Stimulated activated CD8-positive, alpha-beta memory T cell treated with anti-CD3 and anti-CD28 coated beads, Interleukin-4, amount 100 ng/mL, for 48 hours (primary cell): ENCODE measurements around the gene PSMD12.

Source experiments
- DNase-seq: peaks from one replicate; pipeline ENCODE4 v3.0.0-alpha.2; 2020

Gene PSMD12

DNA sequence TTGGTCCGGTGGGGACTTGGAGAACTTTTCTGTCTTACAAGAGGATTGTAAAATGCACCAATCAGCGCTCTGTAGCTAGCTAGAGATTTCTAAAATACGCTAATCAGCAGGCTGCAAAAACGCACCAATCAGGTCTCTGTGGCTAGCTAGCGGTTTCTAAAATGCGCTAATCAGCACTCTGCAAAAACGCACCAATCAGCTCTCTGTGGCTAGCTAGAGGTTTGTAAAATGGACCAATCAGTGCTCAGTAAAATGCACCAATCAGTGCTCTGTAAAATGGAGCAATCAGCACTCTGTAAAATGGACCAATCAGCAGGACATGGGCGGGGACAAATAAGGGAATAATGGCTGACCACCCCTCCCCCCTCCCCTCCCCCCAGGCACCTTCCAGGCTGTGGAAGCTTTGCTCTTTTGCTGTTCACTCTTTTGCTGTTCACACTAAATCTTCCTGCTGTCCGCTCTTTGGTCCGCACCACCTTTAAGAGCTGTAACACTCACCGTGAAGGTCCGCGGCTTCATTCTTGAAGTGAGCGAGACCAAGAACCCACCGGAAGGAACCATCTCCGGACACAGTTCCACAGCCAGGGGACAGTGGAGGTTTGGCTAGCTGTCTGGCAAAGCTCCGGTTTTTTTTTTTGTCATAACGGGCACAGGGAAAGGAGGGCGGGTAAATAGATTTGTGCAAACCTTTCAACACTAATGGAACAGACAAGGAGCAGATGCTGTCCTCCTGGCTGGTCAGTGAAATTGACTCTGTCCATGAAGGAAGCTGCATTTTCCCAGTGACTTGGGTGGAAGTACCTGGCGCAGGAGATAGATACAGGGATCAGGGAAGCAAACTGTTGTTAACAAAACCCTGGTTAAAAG, 19.0 kb upstream of the PSMD12 start:
- DNase-seq: peak; percentile 22

DNA sequence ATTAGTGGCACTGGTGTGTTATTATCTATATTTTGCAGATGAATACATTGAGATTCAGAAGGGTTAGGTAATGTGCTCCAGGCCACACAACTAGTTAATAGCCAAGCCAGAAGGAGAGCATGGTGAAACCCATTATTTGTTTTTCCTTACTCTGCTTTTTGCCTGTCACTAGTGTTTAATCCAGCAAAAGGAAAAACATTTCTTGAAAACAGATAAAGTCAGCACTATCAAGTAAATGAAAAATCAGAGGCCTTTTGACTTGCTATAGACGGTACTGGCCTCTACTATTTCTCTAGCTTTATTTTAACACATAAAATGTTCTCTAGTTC, 15.5 kb upstream of the PSMD12 start:
- no peak for DNase-seq

DNA sequence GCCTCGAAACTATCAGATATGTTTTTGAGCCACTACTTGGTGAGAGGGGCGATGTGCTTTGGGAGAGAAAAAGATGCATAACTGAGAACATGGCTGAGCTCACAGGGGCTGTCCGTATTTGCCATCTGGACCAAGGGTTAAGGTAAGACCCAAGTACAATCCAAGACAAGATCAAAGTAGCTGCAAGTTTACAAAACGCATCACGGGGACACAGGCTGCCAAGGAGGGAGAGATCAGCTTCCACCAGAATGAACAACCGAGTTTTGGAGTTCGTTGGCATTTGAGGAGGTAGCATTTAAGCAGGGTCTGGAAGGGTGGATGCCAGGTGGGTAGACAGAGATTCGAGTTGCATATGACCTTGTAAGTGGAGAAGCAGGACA, 12.9 kb upstream of the PSMD12 start:
- no peak for DNase-seq

DNA sequence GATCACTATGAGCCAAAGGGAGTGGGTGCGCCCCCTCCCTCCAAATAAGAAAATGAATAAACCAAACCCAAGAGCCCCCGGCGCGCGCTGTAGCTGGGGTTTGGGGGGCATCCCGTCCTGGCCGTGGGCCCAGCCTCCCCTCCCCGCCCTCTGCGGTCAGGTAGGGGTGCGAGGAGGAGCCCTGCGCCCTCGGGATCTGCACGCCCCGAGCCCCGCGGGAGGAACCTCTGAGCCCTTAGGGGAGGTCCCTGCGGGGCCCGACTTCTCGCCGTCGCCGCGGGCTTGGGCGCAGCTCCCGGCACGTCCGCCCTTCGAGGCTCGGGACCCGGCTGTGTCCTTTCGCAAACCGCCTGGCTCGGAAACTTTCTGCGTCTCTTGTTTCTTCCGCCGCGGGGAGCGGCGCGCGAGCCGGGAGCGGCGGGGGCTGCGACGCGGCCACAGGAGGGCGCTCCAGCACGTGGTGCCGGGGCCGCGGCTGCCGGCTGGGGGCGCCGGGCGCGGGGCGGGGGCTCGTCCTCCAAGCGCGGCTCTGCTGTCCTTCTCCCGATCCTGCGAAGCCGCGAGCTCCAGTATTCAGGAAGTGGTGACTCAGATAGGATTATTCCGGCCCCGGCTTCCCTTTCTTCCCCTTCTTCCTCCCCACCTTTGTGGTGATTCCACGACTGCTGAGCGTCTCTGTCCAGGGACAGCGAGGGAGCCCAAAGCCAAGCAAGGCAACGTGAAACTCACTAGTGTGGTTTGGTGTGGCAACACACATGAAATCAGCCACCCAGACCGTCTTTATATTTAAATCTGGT, 12.3 kb upstream of the PSMD12 start:
- DNase-seq: peak; percentile 84

- peak; percentile 69 for DNase-seq
These were observed 11.4 kb upstream of the PSMD12 start for GRCh38 chr17:67377488-67378453.

DNA sequence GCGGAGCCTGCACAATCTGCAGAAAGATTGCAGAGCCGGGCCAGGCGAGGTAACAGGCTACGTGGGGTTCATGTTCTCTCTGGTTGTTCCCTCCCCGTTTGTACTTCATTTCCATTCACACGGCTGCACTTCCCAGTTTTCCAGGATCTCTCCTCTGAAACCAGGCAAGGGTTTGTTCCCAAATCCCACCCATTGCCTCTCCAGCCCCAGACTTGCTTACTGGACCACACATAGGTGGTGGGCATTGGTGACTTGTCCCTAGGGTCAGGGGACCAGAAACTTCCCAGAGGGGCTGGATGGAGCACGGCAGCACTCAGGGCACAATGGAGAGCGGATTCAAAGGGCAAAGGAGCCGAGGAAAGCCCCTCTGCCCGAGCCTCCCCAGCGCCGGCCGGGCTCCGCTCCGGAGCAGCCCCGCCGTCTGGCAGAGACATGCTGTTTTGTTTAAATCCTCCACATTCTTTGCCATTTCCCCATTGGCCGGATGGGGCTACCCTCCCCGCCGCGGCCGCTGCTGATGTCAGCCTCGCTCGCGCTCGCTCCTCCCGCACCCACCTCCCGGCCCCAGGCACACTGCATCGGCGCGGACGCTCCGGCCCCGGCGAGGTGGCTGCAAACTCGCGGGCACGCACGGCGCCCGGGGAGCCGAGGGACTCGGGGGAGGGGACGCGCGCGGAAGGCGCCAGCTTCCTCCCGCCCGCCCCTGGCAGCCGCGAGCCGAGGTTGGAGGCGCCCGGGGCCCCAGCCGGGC, 10.5 kb upstream of the PSMD12 start, which contains the start of gene PITPNC1:
PITPNC1 (plus strand) TSS at position 545 of the 751 bp plus-strand sequence.
- DNase-seq: peak; percentile 89

DNA sequence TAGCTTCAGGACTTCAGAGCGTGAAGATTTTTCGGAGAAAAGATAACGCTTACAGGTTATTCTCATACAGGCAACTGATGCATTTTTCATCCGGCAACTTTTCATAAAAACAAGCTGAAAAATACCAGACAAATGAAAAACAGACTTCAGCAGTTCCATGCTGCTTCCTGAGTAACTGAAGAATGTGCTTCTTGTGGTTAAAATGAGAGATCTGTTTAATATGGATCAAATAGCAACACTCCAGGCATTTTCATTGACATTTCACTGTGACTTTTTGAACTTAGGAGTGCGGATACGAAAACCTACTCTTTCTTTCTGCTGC, 10.0 kb upstream of the PSMD12 start:
- DNase-seq: no peak

DNA sequence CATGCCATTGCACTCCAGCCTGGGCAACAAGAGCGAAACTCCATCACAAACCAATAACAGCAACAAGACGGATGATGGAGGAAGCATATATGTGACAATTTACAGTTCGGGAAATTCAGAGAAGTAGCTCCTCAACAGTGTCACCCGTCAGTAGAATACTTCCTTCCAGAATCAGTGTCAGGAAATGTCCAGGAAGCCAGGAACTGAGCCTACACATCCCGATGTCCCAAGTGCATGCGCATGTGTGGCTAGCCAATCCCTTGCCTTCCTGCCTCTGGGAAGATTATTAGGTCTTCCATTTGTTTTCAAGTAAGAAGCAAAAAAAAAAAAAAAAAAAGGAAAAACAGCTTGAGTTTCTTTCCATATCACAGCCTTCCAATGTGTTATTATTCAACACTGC, 9.3 kb upstream of the PSMD12 start:
- DNase-seq: peak; percentile 16

GRCh38 chr17:67375054-67375427, 8.7 kb upstream of the PSMD12 start:
- DNase-seq: no peak

- peak; percentile 92 for DNase-seq
These were observed 8.1 kb upstream of the PSMD12 start for GRCh38 chr17:67374329-67375053.

- no peak for DNase-seq
These were observed 6.4 kb upstream of the PSMD12 start for GRCh38 chr17:67372751-67373150.

DNA sequence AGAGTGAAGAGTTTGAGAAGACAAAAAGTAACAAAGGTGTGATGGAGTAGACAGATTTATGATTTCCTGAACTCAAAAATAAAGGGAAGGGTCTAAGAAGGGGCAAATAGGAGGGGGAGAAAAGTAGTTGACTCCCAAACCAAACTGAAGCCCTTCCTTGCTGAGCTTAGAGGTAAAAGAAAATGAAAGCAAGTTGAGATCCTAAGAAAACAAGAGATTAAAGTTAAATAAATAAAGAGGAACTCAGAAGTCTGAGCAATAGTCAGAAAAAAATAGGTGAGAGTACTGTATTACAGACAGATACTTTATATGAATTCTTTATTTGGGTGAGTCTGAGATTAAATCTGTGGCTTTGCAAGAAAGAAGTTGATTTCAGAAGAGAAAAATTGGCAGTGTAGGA, 3.3 kb upstream of the PSMD12 start:
- no peak for DNase-seq

DNA sequence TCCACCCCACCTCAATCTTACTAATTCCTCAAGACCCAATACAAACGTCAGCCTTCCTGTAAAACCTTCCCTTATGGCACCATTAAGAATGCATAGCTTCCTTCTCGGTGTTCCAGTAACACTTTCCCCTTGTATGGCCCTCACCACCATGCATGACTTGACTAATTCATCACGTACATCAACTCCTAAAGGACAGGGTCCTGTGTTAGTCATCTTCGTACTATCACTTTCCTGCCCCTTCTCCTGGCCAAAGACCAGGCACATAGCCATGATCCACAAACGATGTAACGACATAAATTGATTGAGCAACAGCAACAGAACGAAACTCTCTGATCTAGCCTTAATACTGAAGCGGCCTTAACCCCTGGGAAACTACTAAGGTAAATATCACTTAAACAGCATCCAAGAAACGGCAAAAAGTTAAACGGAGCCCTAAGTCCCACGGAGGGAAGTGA, 612 bp downstream of the PSMD12 start:
- DNase-seq: no peak

GRCh38 chr17:67364847-67365737, 1.3 kb downstream of the PSMD12 start:
- DNase-seq: no peak

DNA sequence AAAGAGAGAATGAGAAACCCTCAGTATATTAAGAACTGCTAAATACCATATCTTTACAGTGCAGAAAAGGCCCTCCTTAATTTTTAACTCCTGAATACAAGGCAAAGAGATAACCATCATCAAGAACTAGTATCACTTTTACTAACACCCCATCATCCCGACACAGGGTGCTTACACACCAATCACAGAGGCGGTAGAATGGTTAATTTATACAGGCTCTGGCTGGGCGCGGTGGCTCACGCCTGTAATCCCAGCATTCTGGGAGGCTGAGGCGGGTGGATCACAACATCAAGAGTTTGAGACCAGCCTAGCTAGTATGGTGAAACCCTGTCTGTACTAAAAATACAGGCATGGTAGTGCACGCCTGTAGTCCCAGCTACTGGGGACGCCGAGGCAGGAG, 4.2 kb downstream of the PSMD12 start:
- no peak for DNase-seq

DNA sequence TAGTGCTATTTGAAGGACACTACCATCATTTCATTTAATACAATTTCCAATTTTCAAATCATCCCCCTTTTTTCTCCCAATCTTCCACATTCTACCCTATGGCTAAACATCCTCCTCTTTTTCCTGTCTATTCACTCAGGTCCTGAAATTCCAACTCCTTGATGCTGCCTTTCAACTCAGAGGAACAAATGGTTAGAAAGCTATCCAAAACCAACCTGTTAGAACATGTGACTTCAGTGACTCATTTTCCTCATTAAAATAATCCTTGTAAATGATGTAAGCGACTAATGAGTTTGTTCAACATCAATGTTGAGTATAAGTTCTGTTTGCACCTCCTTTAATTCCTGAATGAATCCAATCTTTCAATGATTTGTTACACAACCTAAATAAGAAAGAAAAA, 5.5 kb downstream of the PSMD12 start:
- DNase-seq: no peak

GRCh38 chr17:67359960-67360791, 6.2 kb downstream of the PSMD12 start:
- DNase-seq: peak; percentile 52

DNA sequence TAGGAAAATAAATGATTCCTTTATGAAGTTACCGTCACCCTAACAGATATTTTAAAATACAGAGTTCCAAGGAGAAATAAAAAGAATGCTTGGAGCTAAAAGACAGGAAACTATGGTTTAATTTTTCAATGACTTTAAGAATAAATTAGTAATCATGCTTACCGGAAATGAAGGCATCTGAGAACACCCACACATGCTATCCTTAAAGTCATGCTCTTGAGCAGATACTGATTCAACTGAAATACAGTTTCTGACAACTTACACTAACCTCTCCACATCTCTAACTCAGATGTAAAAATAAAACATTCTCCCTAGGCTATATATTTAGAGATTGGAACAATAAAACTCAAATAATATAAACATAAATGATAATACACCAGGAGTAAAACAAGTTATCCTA, 7.8 kb downstream of the PSMD12 start:
- DNase-seq: no peak

DNA sequence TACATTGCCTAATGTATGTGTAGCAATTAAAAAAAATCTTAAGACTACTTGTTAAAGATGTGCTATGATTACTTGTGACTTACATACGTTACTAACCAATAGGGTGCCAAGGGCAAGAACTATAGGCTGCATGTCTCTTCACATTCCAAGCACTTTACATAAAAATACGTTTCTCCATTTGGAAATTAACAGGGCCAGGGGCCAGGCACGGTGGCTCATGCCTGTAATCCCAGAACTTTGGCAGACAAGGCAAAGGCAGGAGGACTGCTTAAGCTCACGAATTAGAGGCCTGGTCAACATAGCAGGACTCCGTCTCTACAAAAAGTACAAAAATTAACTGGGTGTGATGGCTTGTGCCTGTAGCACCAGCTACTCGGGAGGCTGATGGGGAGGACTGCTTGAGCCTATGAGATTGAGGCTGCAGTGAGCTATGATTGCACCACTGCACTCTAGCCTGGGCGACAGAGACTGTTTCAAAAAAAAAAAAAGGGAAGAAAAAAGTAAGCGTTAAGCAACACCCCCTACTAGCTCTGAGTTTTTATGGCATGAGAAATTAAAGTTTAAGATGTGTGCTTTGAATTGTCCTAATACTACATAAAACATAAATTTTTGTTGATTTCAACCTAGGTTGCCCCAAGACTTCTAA, 12.3 kb downstream of the PSMD12 start:
- DNase-seq: no peak
